Sigmoid colon (tissue), 7 donors: Measurements from ENCODE around the gene COL4A1. TPM values are rescaled to one million over a fixed set of nuclear protein-coding genes. Genes with fewer than 3 reads are reported as not detected.

ENCODE experiments used
- DNase-seq: peaks from one replicate; pipeline ENCODE4 v3.0.0-alpha.2; 2019
- H3K27ac ChIP-seq, 4 donors: fragments of 200-600 bp; sonication (generic); one replicate each; pipeline ENCODE4 v1.5.1; 2016 to 2019; ENCODE audit warnings: mild to moderate bottlenecking in 1 of 4
- H3K27me3 ChIP-seq, 3 donors: fragments of 200-600 bp; sonication (generic); one replicate each; pipeline ENCODE4 v1.5.1; 2019; ENCODE audit warnings: mild to moderate bottlenecking in 1 of 3
- H3K36me3 ChIP-seq, 4 donors: fragments of 200-600 bp; sonication (generic); one replicate each; pipeline ENCODE4 v1.5.1; 2016 to 2019
- H3K4me1 ChIP-seq, 4 donors: fragments of 200-600 bp; sonication (generic); one replicate each; pipeline ENCODE4 v1.5.1; 2017 to 2019
- H3K4me3 ChIP-seq, 4 donors: fragments of 200-600 bp; sonication (generic); one replicate each; pipeline ENCODE4 v1.5.1; 2017 to 2019; ENCODE audit warnings: mild to moderate bottlenecking in 2 of 4, moderate library complexity in 1 of 4
- H3K9me3 ChIP-seq, 4 donors: fragments of 200-600 bp in 3 of 4; sonication (generic) in 3 of 4; one replicate each; pipeline versions ENCODE4 v1.5.1 to v1.6.1; 2013 to 2019
- EP300 ChIP-seq, 4 donors: sonication (generic); formaldehyde crosslinking; IDR thresholded peaks; one replicate each; pipeline ENCODE4 v1.6.1; 2017; ENCODE audit warnings: antibody characterized with exemption in 4 of 4
- POLR2A ChIP-seq, 2 donors: fragments of 450-650 bp; IDR thresholded peaks; one replicate each; pipeline ENCODE4 v1.6.1; 2016; ENCODE audit warnings: antibody characterized with exemption in 2 of 2, mild to moderate bottlenecking in 2 of 2, moderate library complexity in 2 of 2
- POLR2AphosphoS5 ChIP-seq, 4 donors: sonication (generic); formaldehyde crosslinking; IDR thresholded peaks; one replicate each; pipeline ENCODE4 v1.6.1; 2017; ENCODE audit warnings: antibody characterized with exemption in 4 of 4
- WGBS, 2 donors: extraction: QIAGEN DNeasy Blood & Tissue Kit; methylation state at CpG; one replicate each; pipeline ENCODE4 v1.1.7; 2013; 5-methylcytosine and 5-hydroxymethylcytosine counted together
- intact Hi-C: fragments of 100-400 bp; cut with DNase I; formaldehyde crosslinking; loops from one replicate; pipeline ENCODE4 v1.15.1; 2023
- polyA plus RNA-seq, 3 donors: library from polyadenylated mRNA; stranded (reverse); fragments of 200-250 nt; gene quantifications; one replicate each; pipeline ENCODE4 v1.2.3, GENCODE V29; 2013
- total RNA-seq, 4 donors: library from RNA; depleted of rRNA; stranded (reverse); fragments of >200 nt; gene quantifications; one replicate each; pipeline ENCODE4 v1.1.0, GENCODE V29; 2016
- TF ChIP-seq, protein P1 (sequence below), 4 experiments: fragments of 450-650 bp in 3 of 4; fragments of 200-600 bp in 1 of 4; IDR thresholded peaks; one replicate each; pipeline ENCODE4 v1.5.1; 2016 to 2019; ENCODE audit warnings: antibody characterized with exemption in 4 of 4, mild to moderate bottlenecking in 3 of 4, moderate library complexity in 2 of 4
- donor health status: healthy with polysubstance abuse.
- donor health status: Bipolar disorder and iron deficiency.
- donor health status: healthy.

COL4A1 gene
- total and polyA plus RNA-seq, 7 donors, result 9.2 to 598 (median 235) TPM

DNA sequence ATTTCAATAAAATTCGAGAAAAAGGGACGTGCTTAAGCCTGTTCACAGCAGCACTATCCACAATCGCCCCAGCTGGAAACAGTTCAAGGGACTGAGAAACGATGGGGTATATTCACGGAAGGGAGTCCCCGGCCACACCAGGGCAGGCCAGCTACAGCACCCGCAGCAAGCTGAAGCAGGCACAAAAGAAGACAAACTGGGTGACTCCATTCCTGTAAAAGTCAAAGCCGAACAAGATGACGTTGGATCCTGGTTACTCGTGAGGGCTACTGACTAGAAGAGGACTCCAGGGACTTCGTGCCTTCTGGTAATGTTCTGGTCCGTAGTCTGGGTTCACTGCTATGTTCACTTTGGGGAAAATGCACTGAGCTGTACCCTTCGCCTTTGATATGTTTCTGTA is 57.6 kb downstream of the COL4A1 start:
- intact Hi-C loops, result no loop called here
- DNase-seq, result no peak
- TF ChIP-seq EP300 (IDR thresholded peaks at IDR 0.05) (no peak), POLR2AphosphoS5 (IDR thresholded peaks at IDR 0.05) (no peak), POLR2A (IDR thresholded peaks at IDR 0.05) (no peak)
- TF ChIP-seq, protein P1, sequence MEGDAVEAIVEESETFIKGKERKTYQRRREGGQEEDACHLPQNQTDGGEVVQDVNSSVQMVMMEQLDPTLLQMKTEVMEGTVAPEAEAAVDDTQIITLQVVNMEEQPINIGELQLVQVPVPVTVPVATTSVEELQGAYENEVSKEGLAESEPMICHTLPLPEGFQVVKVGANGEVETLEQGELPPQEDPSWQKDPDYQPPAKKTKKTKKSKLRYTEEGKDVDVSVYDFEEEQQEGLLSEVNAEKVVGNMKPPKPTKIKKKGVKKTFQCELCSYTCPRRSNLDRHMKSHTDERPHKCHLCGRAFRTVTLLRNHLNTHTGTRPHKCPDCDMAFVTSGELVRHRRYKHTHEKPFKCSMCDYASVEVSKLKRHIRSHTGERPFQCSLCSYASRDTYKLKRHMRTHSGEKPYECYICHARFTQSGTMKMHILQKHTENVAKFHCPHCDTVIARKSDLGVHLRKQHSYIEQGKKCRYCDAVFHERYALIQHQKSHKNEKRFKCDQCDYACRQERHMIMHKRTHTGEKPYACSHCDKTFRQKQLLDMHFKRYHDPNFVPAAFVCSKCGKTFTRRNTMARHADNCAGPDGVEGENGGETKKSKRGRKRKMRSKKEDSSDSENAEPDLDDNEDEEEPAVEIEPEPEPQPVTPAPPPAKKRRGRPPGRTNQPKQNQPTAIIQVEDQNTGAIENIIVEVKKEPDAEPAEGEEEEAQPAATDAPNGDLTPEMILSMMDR (IDR thresholded peaks at IDR 0.05), result no peak
- Histone ChIP-seq H3K36me3 (peaks cover 0 to 9% (median 0%) of the 10 kb centered on the region in 4 donors), H3K9me3 (no peaks in the 10 kb centered on the region), H3K4me3 (no peak overlapping the region), H3K27me3 (no peaks in the 10 kb centered on the region), H3K4me1 (peaks cover 0 to 85% (median 75%) of the 10 kb centered on the region in 4 donors), H3K27ac (peak overlapping the region; percentile 80 to 97 (median 86))
- WGBS, 2 donors, result 81 to 88% methylated on average over 13 of the region's 13 CpGs

DNA sequence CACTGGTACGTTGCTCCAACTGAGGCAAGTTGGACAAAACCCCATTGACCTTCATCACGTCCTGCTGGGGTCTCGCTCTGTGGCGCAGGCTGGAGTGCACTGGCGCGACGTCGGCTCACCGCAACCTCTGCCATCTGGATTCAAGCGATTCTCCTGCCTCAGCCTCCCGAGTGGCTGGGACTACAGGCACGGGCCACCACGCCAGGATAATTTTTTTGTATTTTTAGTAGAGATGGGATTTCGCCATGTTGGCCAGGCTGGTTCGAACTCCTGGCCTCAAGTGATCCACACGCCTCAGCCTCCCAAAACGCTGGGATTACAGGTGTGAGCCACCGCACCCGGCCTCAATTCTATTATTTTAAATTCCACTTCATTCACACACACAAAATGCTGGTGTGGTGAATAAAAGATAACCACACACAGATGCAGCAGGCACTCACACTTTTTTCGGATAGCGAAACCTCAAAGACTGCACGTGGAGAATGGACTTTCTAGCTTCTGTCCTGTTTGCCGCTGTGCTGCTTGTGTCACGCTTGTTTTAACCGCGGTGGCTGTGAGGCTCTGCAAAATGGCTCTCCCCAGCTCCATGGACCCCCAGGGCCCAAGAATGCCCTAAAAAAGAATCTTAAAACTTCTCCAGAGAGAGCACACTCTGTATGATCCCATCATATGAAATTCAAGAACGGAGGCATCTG is 58.4 kb downstream of the COL4A1 start:
- Histone ChIP-seq H3K27ac (peak overlapping the region; percentile 80 to 97 (median 86)), H3K9me3 (no peaks in the 10 kb centered on the region), H3K27me3 (no peaks in the 10 kb centered on the region), H3K36me3 (peaks cover 0 to 9% (median 0%) of the 10 kb centered on the region in 4 donors), H3K4me1 (peaks cover 0 to 85% (median 76%) of the 10 kb centered on the region in 4 donors), H3K4me3 (no peak overlapping the region)
- TF ChIP-seq, protein P1 (IDR thresholded peaks at IDR 0.05), result no peak
- TF ChIP-seq POLR2AphosphoS5 (IDR thresholded peaks at IDR 0.05), result no peak
- TF ChIP-seq EP300 (IDR thresholded peaks at IDR 0.05), result no peak
- no peak for TF ChIP-seq POLR2A (IDR thresholded peaks at IDR 0.05)
- WGBS, 2 donors, result 95 to 96% methylated on average over 27 of the region's 27 CpGs
- intact Hi-C loops, result no loop called here
- no peak for DNase-seq

DNA sequence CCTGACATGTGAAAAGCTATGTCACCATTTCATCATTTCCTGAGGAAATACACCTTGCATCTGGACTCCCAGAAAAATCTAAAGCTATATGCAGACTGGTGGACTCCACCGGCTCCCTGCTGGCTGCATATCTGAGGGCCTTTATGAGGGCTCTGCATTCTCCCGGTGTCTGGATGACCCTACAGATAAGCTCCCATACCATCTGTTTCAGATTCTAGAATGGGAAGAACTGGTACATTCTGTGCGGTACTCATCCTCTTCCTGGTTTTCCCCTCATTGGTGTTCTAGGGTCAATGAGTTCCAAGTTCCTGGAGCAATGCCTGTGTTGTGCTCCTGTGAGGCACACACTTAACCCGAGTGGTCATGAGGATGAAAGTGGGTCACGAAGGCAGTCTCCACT is 60.4 kb downstream of the COL4A1 start:
- intact Hi-C loops, result no loop called here
- peaks cover 0 to 18% (median 0%) of the 10 kb centered on the region in 4 donors for H3K36me3 ChIP-seq
- DNase-seq, result no peak
- H3K4me1 ChIP-seq, result peaks cover 0 to 98% (median 90%) of the 10 kb centered on the region in 4 donors
- WGBS, 2 donors, result 64 to 70% methylated on average over 5 of the region's 5 CpGs
- no peak for TF ChIP-seq POLR2A (IDR thresholded peaks at IDR 0.05)
- TF ChIP-seq EP300 (IDR thresholded peaks at IDR 0.05), result peak in 1 of 4 donors; percentile 45
- no peak for TF ChIP-seq POLR2AphosphoS5 (IDR thresholded peaks at IDR 0.05)
- TF ChIP-seq, protein P1 (IDR thresholded peaks at IDR 0.05), result no peak
- peak overlapping the region; percentile 80 to 97 (median 86) for H3K27ac ChIP-seq
- no peak overlapping the region for H3K4me3 ChIP-seq
- H3K27me3 ChIP-seq, result no peaks in the 10 kb centered on the region
- H3K9me3 ChIP-seq, result no peaks in the 10 kb centered on the region

DNA sequence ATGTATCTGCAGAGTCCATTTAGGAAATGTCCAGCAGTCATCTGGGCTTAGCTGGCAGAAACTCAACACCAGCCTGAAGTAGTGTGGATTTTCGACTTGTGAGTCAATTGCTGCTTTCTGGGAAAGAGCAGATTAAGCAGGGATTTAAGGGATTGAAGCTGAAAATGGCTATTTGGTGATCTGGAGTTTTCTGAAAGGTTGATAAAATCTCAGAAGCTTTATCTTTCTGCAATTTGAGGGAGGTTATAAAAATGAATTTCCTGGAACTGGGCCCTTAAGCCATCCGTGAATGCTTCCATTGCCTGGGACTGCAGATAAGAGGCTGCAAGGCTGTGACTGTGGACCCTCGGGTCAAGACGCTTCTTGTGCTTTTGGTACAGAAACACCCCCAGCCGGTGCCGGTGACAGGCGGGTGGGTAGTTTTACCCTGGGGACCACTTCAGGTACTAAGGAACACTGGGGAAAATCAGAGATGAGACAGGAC is 61.5 kb downstream of the COL4A1 start:
- intact Hi-C loops, result no loop called here
- Histone ChIP-seq H3K4me3 (no peak overlapping the region), H3K4me1 (peaks cover 0 to 95% (median 86%) of the 10 kb centered on the region in 4 donors), H3K9me3 (no peaks in the 10 kb centered on the region), H3K27ac (peak overlapping the region; percentile 80 to 97 (median 86)), H3K27me3 (no peaks in the 10 kb centered on the region), H3K36me3 (peaks cover 0 to 29% (median 0%) of the 10 kb centered on the region in 4 donors)
- TF ChIP-seq, protein P1 (IDR thresholded peaks at IDR 0.05), result no peak
- TF ChIP-seq POLR2AphosphoS5 (IDR thresholded peaks at IDR 0.05), result peak in 1 of 4 donors; percentile 9
- DNase-seq, result no peak
- 80 to 82% methylated on average over 7 of the region's 7 CpGs for WGBS, 2 donors
